Adrenal gland (tissue), 5 donors: ENCODE measurements around the gene PRKAG3.

Source experiments
- POLR2A ChIP-seq, 2 donors: fragments of 450-650 bp; IDR thresholded peaks; one replicate each; pipeline ENCODE4 v1.6.1; 2017; ENCODE audit warnings: antibody characterized with exemption in 2 of 2, mild to moderate bottlenecking in 2 of 2, moderate library complexity in 1 of 2
- TF ChIP-seq, protein P1 (sequence below), 6 experiments: fragments of 450-650 bp in 4 of 6; fragments of 200-600 bp in 2 of 6; sonication (generic) in 1 of 6; IDR thresholded peaks; 1 replicate in 5 of 6; 2 replicates in 1 of 6; pipeline versions ENCODE4 v1.5.1 to v1.8.0; 2016 to 2021; ENCODE audit warnings: antibody characterized with exemption in 6 of 6, mild to moderate bottlenecking in 2 of 6, moderate library complexity in 1 of 6
- donor health status: DM: no; HTN: no; CAD: no.

DNA sequence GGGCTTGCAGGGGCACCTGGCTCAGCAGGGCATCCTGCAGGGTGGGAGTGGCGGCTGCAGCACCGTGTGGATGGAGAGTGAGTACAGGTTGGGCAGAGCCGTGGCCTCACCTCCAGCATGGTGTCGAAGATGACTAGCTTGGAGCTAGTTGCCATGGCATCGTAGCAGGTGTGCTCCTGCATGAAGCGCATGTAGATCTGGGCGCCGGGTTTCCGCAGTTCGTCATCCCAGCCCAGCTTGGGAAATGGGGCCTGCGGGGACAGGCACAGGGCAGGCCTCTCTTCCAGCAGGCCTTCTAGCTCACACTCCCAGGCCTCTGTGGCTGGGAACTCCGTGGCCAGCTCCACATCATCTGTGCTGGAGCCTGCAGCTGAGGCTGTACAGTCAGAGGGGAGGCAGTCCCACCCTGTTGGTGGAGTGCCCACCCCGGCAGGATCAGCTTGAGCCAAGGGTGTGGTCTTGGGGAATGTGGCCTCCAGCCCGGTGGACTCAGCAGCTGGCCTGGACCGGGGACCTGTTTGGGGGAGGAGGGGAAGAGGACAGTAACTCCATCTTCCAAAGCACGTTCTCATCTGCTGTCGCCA, 1.6 kb downstream of the PRKAG3 start:
- TF ChIP-seq, protein P1, sequence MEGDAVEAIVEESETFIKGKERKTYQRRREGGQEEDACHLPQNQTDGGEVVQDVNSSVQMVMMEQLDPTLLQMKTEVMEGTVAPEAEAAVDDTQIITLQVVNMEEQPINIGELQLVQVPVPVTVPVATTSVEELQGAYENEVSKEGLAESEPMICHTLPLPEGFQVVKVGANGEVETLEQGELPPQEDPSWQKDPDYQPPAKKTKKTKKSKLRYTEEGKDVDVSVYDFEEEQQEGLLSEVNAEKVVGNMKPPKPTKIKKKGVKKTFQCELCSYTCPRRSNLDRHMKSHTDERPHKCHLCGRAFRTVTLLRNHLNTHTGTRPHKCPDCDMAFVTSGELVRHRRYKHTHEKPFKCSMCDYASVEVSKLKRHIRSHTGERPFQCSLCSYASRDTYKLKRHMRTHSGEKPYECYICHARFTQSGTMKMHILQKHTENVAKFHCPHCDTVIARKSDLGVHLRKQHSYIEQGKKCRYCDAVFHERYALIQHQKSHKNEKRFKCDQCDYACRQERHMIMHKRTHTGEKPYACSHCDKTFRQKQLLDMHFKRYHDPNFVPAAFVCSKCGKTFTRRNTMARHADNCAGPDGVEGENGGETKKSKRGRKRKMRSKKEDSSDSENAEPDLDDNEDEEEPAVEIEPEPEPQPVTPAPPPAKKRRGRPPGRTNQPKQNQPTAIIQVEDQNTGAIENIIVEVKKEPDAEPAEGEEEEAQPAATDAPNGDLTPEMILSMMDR (IDR thresholded peaks at IDR 0.05): no peak
- TF ChIP-seq POLR2A (IDR thresholded peaks at IDR 0.05): no peak
